Measurements from ENCODE around the gene CANT1.

CANT1 gene

GRCh38 chr17:79007504-79008381 is 1.8 kb downstream of the CANT1 start:
- DNase-seq = no peak

- no peak for DNase-seq
These were observed 2.6 kb downstream of the CANT1 start for GRCh38 chr17:79006794-79007503.

DNA sequence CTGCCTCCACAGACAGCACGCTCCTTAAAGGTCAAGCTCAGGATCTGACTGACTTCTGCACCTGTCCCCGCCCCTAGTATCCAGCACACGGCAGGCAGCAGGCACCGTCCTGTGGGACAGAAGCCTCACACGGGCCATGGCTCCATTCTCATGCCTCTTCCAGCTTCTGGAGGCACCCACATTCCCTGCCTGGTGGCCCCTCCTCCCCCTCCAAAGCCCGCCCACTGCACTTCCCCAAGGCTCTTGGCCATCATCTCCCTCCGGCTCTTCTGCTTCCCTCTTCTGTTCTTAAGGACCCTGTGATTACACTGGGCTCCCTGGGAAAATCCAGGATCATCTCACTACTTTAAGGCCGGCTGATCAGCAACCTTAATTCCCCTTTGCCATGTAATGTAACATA is 3.5 kb downstream of the CANT1 start:
- no peak for DNase-seq

GRCh38 chr17:79005063-79005861 is 4.3 kb downstream of the CANT1 start:
- DNase-seq = no peak

DNA sequence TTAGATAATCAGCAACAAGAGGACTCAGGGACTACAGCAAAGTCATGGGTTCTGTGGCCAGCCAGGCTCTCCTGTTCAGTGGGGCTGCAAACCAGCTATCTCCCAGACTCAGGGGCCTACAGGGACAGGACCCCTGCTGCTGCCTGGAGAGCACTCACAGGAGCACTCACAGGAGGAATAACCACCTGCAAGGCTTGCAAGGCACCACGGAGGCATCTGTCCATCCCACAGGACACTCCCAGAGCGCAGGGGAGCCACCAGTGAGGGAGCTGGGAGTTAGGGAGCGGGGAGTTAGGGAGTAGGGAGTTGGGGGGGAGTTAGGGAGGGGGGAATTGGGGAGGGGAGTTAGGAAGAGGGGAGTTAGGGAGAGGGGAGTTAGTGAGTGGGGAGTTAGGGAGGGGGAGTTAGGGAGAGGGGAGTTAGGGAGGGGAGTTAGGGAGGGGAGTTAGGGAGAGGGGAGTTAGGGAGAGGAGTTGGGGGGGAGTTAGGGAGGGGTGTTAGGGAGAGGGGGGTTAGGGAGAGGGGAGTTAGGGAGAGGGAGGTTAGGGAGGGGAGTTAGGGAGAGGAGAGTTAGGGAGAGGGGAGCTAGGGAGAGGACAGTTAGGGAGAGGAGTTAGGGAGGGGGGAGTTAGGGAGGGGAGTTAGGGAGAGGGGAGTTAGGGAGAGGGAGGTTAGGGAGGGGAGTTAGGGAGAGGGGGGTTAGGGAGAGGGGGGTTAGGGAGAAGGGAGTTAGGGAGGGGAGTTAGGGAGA is 5.7 kb downstream of the CANT1 start:
- no peak for DNase-seq

DNA sequence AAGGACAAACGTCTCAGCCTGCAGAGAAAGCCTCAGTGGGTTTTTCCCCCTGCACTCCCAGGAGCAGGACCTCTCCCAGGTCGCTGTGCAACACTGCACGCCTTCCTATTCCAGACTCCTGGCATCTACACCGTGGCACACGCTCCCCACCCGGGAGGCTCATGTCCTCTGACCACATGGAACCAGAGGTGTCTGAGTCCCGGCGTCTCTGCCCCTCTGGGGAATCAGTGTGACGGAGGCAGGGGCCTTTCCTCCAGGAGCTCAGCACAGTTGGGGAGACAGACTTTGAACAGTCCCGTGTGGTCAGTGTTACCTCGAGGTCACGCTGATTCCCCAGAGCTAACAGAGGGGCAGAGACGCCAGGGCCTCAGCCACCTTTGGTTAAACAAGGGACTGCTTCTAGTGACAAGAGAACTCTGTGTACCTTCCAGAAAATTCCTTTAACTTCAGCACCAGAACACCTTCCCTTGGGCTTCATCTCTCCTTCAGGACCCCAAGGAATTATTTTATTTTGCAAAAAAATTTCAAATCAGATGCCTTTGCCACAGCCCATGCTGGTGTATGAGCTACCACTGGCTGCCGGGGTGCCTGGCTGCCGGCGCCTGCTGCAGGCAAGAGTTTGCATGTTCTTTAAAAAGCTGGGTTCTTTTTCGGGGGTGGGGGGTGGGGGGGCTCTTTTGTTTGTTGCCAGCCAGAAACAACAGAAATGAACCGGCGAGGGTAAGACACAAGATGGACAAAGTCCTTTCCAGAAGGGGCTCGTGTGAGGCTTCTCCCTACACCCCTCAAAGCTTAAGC is 6.6 kb downstream of the CANT1 start:
- DNase-seq = no peak

GRCh38 chr17:79002291-79002690 is 7.3 kb downstream of the CANT1 start:
- no peak for DNase-seq

DNA sequence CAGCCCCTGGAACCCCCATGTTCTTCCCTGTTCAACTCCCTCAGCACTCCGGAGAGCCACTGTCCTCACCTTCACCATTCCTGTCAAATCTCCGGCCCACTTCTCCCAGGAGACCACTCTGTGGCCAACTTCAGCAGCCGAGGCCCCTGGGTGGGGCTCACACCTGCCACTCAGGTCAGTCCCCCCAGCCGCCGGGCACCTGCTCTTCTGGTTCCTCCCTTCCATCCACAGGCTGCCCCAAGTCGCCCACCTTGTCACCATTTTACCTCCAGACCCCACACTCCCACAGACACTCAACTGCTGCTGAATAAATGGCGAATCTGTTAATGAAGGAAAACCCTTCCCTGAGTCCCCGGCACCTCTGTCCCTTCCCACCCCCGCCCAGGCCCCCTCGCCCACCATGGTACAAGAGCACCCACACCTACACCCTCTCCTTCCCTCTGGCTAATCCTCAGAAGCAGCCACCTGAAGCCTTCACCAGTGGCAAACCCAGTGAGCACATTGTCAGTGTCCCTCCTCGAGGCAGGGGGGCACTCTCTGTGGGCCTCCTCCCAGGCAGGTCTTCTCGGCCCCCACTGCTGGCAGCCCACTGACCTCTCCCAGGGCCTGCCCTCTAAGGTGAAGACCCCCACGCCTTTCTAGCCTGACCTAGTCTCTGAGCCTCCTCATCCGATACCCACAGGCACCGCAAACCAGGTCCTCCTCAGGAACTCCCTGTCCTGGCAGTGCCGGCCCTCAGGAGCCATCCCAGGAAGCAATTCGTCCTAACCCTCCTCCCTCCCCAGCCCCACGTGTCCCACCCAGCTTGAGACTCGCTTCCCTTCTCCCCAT is 8.2 kb downstream of the CANT1 start:
- no peak for DNase-seq

DNA sequence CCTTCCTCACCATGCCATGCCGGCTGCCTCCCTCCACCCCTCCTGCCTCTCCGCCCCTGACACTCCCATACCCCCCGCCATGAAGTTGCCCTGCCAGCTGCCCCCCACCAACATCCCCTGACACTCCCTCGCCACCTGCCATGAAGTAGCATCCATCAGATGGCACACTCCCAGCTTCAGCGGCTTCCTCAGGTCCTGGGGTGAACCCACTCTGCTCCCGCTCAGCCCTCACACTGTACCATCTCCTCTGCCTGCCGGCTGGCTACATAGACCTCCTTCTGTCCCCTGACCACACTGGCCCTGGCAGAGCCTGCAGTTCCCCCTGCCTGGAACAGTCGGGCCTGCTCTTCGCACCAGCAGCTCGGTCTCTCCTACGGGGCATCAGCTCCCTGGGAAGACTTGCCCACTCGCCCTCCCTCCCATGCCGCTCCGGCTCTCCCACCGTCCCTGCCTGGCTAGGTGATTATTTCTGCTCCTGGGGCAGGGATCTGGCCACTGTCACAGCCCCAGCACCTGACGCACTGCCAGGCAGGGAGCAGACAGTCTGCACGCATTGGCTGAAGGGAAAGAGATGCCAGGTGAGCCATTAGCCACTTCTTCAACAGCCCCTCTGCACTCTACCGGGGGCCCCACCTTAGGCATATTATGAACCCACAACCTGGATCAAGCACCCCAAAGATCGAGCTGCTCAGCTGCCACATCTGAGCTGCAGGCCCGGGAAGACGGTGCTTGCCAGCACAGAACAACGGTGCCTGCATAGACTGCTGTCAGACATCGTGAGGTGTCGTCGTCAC is 9.0 kb downstream of the CANT1 start:
- no peak for DNase-seq

- DNase-seq = no peak
These were observed 9.6 kb downstream of the CANT1 start for GRCh38 chr17:78999947-79000395.

DNA sequence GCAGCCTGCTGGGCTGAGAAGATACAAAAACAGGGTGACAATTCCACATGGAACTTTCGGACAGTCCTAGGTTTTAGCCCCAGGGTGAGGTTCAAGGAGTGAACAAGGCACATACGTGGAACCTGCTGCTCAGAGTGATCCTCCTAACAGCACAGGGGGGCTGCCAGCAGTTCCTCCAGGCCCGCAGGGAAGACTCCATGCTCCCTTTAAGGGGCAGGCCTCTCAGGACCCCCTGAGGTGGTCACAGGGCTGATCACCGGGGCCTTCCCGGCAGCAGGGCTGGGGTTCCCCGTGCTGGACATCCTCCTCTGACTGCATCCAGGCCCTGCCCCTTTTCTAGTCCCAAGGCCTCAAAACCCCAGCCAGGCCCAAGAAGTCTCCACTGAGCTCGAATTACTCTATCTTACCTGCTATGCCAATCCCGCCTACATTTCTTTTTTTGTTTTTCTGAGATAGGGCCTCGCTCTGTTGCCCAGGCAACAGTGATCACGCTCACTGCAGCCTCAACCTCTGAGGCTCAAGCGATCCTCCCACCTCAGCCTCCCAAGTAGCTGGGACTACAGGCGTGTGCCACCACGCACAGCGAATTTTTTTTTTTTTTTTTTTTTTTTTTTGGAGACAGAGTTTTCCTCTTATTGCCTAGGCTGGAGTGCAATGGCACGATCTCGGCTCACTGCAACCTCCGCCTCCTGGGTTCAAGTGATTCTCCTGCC is 10.4 kb downstream of the CANT1 start:
- no peak for DNase-seq

GRCh38 chr17:78998311-78999055 is 11.1 kb downstream of the CANT1 start:
- no peak for DNase-seq

DNA sequence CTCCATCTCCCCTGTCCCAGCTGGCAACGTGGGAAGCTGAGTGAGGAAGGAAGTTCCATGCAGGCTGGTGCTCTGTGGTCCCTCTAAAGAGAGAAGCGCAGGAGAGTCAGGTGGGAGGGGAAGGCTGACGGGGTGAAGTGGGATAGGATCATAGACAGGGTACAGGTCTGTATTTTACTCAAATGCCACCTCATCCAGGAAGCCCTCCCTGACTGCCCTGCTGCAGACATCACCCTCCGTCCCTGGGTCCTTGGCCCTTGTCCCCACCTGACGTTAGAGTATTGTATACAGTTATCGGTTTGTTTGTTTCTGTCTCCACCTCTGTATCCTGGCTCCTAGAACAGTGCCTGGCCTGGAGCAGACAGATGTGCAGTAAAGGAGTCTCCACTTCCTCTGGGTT is 11.7 kb downstream of the CANT1 start:
- DNase-seq = no peak

DNA sequence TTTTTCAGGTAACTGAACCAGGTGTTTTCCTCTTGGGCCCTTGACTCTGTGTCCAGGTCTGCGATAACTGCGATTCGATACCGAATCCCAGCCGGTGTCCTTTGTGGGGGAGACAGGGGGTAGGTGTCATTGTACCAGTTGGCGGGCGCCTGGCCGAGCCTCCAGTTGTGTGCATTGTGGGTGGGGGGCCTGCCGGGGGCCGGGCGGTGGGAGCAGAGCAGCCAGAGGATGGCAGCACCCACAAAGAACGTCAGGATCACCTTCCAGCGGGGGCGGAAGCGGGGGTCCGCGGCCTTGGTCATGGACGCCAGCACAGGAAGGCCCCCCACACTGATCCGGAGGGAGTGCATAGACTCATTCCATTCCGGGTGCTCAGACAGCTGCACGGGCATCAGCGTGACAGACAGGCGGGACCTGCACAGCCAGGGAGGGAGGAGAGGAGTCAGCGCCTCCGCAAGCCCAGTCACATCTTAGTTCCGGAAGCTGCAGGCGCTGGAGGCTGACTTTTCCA is 12.3 kb downstream of the CANT1 start:
- DNase-seq = no peak

DNA sequence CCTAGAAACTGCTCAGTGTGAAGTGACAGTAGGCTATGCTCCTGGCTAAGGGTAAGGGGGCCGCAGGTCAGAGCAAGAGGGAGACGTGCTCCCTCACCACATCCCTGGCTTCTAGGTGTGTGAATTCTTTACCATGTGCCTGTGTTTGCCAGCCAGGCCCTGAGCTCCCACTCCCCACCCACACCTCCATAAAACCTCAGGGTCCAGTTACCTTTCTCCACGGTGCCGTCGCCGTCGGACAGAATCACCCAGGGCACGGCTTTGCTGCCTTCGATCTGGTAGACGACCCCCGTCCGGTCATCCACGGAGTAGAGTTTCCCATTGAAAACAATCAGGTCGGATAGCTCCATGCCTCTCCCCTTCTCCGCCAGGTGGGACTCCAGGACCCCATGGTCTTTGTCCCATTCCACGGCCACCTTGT is 12.8 kb downstream of the CANT1 start:
- no peak for DNase-seq

DNA sequence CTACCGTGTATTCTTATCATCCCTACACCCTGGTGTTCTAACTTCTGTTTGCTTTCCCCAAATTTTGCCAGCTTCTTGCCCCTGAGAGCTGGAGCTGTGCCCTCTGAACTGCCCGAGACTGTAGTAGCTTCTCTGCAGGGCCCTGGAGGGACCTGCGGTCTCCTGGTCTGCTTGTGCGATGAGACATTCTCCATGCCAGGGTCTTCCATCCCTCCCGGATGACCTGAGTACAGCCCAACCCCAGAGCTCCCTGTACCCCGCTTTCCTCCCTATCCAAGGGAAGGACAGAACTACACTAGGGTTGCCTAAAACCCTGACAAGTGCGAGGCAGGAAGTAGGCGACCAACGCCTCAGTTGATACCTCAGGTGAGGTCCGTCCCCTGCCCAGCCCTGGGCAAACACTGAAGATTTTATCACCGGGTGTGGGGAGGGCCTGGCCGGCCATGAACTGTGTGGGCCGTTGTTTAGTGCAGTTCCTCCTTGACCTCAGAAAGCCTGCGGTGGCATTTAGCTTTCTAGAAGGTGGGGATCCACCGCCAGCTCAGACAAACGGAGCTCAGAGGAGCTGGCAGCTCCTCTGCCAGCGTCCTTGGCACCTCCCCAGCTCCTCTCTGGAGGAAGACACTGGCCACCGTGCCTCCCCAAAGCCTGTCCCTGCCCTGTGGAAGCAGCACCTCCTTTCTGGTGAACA is 13.7 kb downstream of the CANT1 start:
- no peak for DNase-seq

DNA sequence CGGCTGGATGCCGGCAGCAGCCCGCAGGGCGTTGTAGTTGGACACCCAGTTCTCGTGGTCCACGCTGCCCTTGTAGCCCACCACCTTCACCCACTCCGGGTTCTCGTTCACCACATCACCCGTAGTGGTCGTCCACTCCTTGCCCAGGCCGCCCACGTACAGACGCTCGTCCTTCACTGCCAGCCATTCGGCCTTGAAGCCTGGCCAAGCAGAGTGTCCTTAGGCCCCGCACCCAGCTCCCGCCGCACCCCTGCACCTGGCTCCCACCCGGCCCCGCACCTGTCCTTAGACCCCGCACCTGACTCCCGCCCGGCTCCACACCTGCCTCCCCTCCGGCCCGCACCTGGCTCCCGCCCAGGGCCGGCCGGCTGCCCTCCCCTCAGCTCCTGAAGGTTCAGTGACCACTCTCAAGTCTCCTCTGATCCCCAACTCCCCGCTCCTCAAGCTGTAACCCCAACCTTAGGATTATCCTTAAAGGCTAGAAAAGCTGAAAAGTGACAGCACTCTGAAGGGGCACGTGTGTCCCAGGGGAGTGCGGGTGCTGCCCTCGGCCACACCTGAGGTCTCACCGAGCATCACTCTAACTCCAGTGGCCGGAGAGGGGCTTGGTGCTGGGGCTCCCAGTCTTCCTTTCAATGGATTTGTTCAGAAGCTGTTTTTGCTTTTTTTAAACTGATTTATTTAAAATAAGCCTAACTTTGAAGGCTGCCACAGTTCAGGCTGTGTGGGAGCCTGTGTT is 14.4 kb downstream of the CANT1 start:
- DNase-seq = no peak
